Glutamatergic neuron (in vitro differentiated cells): ENCODE measurements around the gene COQ9. TPM values are rescaled to one million over a fixed set of nuclear protein-coding genes. Genes with fewer than 3 reads are reported as not detected.

Experiments used
- DNase-seq: peaks from one replicate; pipeline ENCODE4 v3.0.0; 2022
- H3K27ac Mint-ChIP-seq: one replicate; pipeline ENCODE4 v1.8.0; 2020; ENCODE audit warnings: mild to moderate bottlenecking, mixed read lengths, inconsistent platforms; ENCODE audit not compliant: unreplicated experiment
- H3K27me3 Mint-ChIP-seq: one replicate; pipeline ENCODE4 v1.8.0; 2020; ENCODE audit warnings: mild to moderate bottlenecking, moderate library complexity, mixed read lengths, inconsistent platforms; ENCODE audit not compliant: unreplicated experiment
- H3K36me3 Mint-ChIP-seq: one replicate; pipeline ENCODE4 v1.8.0; 2020; ENCODE audit warnings: mild to moderate bottlenecking, mixed read lengths, inconsistent platforms; ENCODE audit not compliant: unreplicated experiment
- H3K4me1 Mint-ChIP-seq: one replicate; pipeline ENCODE4 v1.8.0; 2020; ENCODE audit warnings: mild to moderate bottlenecking, low read depth, mixed read lengths, inconsistent platforms; ENCODE audit not compliant: unreplicated experiment
- H3K4me3 Mint-ChIP-seq: one replicate; pipeline ENCODE4 v1.8.0; 2020; ENCODE audit warnings: mild to moderate bottlenecking, mixed read lengths, inconsistent platforms; ENCODE audit not compliant: unreplicated experiment
- H3K9me3 Mint-ChIP-seq: one replicate; pipeline ENCODE4 v1.8.0; 2020; ENCODE audit warnings: mild to moderate bottlenecking, moderate library complexity, mixed read lengths, inconsistent platforms; ENCODE audit not compliant: unreplicated experiment
- CTCF ChIP-seq: fragments of 200-600 bp; sonication (generic); IDR thresholded peaks from one replicate; pipeline ENCODE4 v1.5.0; 2021; ENCODE audit not compliant: partially characterized antibody, unreplicated experiment
- total RNA-seq: library from RNA; stranded (reverse); fragmentation: NEBNext Ultra II Directional; extraction: Animal tissue kit (Norgen Biotek cat#: 25700); gene quantifications from one replicate; pipeline ENCODE4 v1.2.1, GENCODE V29; 2021; ENCODE audit not compliant: unreplicated experiment

COQ9 gene
- total RNA-seq, 1 donor from 2014 or later: 45.1 TPM

GRCh38 chr16:57411362-57411976, 35.8 kb upstream of the COQ9 start:
- Mint-ChIP-seq H3K4me1 (no peaks in the 10 kb centered on the region), H3K9me3 (peaks cover 5% of the 10 kb centered on the region), H3K27ac (no peak overlapping the region), H3K36me3 (peaks cover 7% of the 10 kb centered on the region), H3K4me3 (no peak overlapping the region), H3K27me3 (peaks cover 3% of the 10 kb centered on the region)
- no peak for TF ChIP-seq CTCF
- DNase-seq: no peak

GRCh38 chr16:57412584-57412983, 34.7 kb upstream of the COQ9 start:
- Mint-ChIP-seq H3K36me3 (peaks cover 7% of the 10 kb centered on the region), H3K27ac (no peak overlapping the region)
- no peak for TF ChIP-seq CTCF

GRCh38 chr16:57413301-57413730, 34.0 kb upstream of the COQ9 start:
- Mint-ChIP-seq H3K36me3 (peaks cover 7% of the 10 kb centered on the region), H3K4me3 (no peak overlapping the region), H3K27ac (no peak overlapping the region), H3K4me1 (peaks cover 10% of the 10 kb centered on the region), H3K27me3 (peaks cover 5% of the 10 kb centered on the region), H3K9me3 (peaks cover 7% of the 10 kb centered on the region)
- DNase-seq: no peak
- TF ChIP-seq CTCF: no peak

More at GRCh38 chr16:57412584-57412983, 34.7 kb upstream of the COQ9 start:
- H3K4me3 Mint-ChIP-seq: no peak overlapping the region
- DNase-seq: no peak
- H3K27me3 Mint-ChIP-seq: peaks cover 5% of the 10 kb centered on the region
- peaks cover 6% of the 10 kb centered on the region for H3K4me1 Mint-ChIP-seq
- H3K9me3 Mint-ChIP-seq: peaks cover 5% of the 10 kb centered on the region

- Mint-ChIP-seq H3K27ac (no peak overlapping the region), H3K27me3 (peaks cover 4% of the 10 kb centered on the region), H3K4me1 (peaks cover 11% of the 10 kb centered on the region), H3K9me3 (peaks cover 7% of the 10 kb centered on the region), H3K4me3 (no peak overlapping the region), H3K36me3 (peaks cover 7% of the 10 kb centered on the region)
- no peak for TF ChIP-seq CTCF
- no peak for DNase-seq
Measured at GRCh38 chr16:57413733-57414132, 33.5 kb upstream of the COQ9 start.

- Mint-ChIP-seq H3K36me3 (no peaks in the 10 kb centered on the region), H3K4me1 (peaks cover 14% of the 10 kb centered on the region), H3K27me3 (peaks cover 3% of the 10 kb centered on the region), H3K4me3 (no peak overlapping the region), H3K27ac (no peak overlapping the region), H3K9me3 (peaks cover 3% of the 10 kb centered on the region)
- TF ChIP-seq CTCF: no peak
- no peak for DNase-seq
Measured at GRCh38 chr16:57416084-57416483, 31.2 kb upstream of the COQ9 start.
